ENCODE measurements around the gene TRMT61B.

TRMT61B gene

DNA sequence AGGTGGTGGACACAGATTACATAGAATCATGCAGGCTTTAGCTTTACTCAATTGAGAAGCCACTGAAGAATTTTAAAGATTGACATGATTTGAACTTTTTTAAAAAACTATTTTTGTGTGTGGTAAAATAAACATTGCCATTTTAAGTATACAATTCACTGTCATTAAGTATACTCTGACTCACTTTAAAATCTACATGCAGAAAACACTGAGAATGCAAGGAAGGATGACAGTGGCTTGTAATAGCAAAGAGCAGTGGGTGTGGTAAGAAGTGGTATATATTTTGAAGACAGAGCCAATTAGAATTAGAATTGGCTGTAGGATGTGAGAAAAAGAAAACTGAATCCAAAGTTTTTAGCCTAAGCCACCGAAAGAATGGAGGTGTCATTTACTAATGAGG, 14.9 kb downstream of the TRMT61B start:
- no peak for DNase-seq

DNA sequence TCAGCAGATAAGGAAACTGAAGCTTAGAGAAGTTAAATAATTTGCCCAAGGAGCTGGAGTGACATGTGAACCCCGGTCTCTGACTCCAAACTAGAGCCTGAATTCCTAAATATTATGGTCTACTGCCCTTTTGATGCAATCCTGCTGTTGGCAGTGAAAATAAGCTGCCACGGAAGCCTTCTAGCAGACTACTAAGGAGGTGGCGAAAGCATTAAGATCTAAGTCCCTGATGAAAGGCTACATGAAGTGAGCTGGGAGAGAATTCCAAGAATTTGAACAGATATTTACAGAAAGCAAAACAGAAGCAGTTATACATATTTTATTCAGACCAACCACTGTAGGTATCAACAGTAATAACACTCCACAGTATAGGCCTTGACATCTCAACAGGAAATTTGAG, 28.1 kb downstream of the TRMT61B start:
- no peak for DNase-seq

DNA sequence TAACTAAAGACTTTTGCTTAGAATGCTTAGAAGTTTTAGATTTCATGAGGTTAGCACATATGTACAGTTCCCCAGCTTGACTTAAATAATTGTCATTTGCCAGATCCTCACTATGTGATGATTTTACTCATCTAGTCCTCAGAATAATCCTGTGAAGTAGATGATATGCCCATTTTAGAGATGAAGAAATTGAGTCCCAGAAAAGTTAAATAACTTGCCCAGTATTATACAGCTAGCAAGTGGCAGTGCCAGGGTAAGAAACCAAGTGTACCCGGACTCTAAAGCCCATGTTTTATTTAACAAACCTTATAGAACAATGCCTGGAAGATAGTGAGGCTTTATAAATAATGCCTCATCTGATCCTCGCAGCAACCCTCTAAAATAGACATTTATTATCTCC, 31.1 kb downstream of the TRMT61B start:
- DNase-seq = no peak

DNA sequence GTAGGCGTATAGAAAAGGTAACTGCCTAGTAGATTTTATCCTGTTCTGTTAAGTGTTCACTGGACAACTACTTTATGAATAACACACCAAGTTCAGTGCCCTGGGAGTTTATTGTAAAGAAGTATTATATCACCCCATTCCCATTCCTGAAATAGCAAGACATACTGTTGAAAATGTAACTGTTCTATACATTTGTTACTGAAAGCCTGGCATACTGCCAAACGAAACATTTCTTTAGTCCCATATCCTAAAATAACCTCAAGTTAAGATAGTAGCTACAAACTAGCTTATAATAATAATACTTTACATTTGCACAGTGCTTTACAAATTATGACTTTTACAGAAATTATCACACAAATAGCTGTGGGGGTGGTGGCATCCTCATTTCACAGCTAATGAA, 34.3 kb downstream of the TRMT61B start:
- no peak for DNase-seq

DNA sequence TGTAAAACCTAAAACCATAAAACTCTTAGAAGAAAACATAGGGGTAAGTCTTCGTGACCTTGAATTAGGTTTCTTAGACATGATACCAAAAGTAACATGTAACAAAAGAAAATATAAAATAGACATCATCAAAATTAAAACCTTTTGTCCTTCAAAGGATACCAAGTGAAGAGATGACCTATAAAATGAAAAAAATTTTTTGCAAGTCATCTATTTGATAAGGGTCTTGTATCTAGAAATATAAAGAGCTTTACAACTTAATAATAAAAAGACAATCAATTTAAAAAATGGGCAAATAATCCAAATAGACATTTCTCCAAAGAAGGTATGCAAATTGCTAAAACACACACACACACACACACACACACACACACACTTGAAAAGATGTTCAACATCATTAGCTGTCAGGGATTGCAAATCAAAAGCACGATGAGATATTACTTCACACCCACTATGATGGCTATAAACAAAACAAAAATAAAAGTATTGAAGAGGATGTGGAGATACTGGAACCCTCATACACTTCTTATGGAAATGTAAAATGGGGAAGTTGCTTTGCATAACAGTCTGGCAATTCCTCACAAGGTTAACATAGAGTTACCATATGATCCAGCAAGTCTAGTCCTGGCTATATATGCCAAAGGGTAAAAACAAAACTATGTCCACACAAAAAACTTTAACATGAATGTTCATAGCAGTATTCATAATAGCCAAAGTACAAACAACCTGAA, 36.2 kb downstream of the TRMT61B start:
- DNase-seq = no peak

DNA sequence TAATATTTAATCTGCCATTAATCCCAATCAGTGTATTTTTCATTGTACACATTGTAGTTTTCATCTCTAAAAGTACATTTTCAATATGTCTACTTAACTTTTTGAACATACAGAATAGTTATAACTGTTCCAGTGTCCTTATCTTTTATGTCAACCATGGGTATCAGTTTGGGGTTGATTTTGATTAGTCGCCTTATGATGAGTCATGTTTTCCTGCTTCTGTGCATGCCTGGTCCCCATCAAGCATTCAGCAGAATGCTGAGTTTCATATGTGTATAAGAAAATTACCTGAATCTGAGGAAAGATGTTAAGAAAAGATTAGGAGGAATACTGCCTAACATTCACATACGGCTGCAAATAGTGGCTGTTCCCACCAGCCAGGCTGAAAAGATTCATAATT, 41.7 kb downstream of the TRMT61B start:
- no peak for DNase-seq

DNA sequence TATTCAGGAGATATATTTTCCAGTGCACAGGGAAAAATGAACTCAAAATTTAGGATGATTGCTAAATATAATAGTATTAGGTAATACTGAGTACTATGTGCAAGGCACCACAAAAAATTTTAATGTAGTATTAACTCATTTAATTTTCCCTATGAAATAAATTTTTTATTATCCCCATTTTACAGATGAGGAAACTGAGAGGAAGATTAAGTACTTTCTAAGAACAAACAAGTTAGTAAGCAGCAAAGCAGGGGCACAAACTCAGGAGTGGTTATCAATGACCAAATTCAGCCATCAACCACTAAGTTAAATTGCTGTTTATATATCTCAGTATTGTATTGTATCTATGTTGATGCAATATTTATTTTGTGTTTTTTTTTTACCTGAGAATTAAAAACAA, 45.2 kb downstream of the TRMT61B start:
- DNase-seq = no peak

DNA sequence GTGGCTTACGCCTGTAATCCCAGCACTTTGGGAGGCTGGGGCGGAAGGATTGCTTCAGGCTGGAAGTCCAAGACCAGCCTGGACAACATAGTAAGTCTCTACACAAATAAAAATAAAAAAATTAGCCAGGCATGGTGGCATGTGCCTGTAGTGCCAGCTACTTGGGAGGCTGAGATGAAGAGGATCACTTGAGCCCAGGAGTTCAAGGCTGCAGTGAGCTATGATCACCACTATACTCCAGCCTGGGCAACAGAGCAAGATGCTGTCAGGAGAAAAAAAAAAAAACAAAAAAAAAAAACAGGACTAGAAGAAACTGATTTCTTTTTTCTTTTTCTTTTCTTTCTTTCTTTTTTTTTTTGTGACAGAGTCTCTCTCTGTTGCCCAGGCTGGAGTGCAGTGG, 45.9 kb downstream of the TRMT61B start:
- DNase-seq = no peak

DNA sequence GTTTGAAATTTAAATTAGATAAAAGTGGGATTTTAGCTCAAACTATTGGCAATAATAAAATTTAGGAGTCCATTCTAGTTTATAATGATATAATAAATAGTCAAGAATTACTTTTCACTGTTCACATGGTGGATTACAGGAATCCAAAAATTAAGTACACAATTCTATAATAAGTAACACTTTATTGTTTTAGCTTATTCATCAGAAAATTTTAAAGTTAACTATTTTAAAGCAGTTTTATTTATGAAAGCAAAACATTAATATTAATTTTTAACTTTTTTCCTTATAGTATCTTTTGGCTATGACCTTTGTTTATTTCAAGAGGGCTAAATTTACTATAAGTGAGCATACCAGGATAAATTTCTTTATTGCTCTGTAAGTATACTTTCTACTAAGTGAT, 48.1 kb downstream of the TRMT61B start:
- no peak for DNase-seq

DNA sequence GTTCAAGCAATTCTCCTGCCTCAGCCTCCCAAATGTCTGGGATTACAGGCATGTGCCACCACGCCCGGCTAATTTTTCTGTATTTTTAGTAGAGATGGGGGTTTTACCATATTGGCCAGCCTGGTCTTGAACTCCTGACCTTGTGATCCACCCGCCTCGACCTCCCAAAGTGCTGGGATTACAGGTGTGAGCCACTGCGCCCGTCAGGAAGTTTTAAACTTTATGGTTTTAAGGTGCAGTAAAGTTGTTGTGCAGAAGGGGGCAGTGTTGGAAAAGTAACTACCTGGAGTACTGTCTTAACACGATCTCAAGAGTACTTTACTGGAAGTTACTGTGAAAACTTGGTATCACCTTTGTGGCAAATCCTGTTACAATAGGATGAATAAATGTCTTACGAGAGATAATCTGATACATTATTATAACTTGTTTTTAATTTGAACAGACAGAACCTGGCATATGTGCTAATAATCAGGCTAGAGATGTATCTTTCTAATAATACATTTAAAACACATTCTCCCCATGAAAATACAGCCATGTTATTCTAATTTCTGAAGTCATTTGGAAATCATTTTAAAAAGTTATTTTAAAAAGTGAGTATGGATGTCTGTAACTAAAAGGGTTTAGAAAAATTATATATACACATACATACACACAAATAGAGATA, 48.7 kb downstream of the TRMT61B start:
- DNase-seq = peak; percentile 51

DNA sequence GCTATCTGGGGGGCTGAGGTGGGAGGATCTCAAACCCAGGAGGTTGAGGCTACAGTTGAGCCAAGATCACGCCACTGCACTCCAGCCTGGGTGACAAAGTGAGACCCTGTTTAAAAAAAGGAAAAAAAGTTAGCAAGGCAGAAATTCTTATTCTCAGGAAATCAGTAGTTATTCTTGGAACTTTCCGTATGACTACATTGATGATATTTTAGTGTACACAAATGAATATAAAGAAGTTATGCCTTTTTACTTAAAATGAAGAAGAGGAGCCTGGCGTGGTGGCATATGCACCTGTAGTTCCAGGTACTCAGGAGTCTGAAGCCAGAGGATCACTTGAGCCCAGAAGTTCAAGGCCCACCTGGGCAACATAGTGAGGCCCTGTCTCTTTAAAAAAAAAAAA, 52.1 kb downstream of the TRMT61B start:
- DNase-seq = no peak

DNA sequence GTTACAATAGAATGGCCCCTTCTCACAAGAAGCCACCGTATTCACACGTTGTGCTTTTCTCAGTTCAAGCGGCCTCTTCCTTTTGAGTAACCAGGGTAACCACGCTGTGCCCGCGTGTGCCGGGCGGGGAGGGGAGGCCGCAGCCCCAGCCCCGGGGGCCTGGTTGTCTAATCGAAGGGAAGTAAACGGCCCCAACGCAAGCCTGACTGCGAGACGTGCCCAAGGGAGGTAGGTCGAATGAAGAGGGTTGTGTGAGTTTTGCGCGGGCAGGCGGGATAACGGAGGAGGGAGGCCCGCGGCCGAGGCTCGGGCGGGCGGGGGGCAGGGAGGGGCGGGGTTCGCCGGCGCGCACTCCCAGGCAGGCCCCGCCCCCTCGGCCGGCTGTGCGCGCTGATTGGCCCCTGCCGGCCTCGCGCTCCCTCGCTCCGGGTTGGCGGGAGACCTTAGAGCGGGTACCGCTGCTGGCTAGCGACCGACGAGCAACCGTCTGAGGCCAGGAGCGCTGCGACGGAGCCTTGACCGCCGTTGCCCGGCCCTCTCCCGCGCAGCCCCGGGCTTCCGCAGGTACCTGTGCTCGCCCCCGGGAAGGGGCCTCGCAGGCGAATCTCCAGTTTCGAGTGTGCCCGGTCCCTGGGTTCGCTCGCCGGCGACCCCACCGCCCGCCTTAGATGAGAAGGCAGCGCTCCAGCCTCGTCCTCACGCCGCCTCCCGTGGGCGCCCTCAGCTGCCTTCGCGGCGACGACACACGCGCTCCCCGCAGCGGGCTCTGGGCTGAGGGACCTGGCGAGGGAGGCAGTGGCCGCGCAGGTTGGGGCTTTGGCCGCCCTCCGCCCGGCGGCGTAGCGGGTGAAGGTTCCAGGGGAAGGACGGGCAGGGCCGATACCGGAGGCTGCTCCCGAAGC, 59.5 kb downstream of the TRMT61B start, which contains the start of gene SPDYA:
Gene SPDYA, plus strand, starts transcription at position 451 of the 902 bp plus-strand sequence. CDS start 5,181 bp downstream, outside the sequence.
- peak; percentile 74 for DNase-seq

DNA sequence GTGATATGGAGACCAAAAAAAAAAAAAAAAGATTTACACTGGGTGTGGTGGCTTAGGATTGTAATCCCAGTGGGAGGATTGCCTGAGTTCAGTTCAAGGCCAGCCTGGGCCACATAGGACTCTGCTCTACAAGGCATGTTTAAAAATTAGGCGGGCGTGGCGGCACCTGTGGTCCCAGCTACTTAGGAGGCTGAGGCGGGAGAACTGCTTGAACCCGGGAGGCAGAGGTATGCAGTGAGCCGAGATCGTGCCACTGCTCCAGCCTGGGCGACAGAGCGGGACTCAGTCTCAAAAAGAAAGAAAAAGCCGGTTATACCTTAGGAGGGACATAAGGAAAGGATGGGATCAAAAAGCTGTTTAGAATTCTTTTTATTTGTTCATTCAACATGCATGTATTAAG, 60.2 kb downstream of the TRMT61B start:
- no peak for DNase-seq

DNA sequence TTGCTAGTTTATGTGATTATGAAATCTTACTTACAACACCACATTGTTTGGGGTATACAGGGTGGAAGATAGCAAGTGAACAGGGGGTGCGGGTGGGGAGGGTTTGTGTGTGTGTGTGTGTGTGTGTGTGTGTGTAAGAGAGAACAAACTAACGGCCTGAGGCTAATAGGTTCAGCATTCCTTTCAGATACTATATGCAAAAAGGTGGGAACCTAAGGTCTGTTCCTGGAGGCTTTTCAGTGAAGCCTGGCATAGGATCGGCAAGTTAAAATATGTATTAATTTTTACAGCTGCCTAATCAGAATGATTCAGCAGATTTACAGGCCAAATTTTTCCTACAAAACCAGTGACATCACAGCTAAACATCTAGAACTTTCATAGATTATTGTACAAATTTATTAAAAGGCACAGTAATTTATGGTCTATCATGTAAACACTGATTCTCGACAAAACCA, 67.1 kb downstream of the TRMT61B start:
- DNase-seq = no peak

DNA sequence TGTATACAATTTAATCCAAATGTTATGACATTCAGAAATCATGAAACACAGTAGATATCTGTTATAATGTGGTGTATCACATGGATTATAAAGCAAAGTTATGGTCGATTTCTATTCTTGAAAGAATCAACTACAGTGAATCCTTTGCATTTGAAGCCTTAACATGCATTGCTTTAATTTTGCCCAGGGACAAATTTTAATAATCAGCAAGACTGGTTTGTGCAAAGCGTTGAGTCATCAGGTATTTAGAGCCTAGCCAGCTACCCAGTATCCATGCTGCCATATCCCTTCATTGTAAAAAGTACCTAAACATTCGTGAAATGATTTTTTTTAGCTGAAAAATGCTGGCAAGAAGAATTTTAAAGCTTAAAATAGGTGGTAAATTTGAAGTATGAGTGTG, 68.4 kb downstream of the TRMT61B start:
- DNase-seq = no peak
